ENCODE results near the gene SLC19A1.
"Not testable (repeated sequence)": the region's sequence is repeated elsewhere in the genome, so short reads cannot be mapped to it uniquely, and the experiment has no call there.

SLC19A1 gene

DNA sequence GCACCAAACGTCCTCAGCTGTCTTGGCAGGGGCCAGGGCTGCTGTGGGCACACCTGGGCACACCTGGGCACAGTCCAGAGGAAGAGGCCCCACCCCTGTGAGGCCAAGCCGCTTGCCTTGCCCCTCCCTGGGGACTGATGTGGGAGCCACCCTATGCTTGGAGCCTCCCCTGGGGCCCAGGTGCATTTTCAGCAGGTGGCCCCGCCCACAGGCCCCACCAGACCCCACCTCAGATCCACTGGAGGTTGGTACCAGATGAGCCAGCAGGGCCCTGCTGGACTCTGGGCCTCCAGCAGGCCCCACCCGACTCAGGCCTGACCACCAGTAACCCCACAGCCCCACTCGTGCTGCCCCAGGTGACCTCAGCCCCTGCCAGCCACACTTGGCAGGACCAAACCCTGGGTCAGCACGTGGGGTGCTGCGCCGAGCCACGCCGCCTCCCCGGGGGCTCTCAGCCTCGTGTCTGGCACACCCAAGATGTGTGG, 8.8 kb downstream of the SLC19A1 start:
- H3K4me1 ChIP-seq (ENCODE audit: control insufficient read depth, insufficient read depth, low read length) = no peaks in the 10 kb centered on the region
- H3K36me3 ChIP-seq (ENCODE audit: insufficient read depth, low read length) = peaks cover 12% of the 10 kb centered on the region
- H3K4me3 ChIP-seq (ENCODE audit: low read length) = no peak overlapping the region

DNA sequence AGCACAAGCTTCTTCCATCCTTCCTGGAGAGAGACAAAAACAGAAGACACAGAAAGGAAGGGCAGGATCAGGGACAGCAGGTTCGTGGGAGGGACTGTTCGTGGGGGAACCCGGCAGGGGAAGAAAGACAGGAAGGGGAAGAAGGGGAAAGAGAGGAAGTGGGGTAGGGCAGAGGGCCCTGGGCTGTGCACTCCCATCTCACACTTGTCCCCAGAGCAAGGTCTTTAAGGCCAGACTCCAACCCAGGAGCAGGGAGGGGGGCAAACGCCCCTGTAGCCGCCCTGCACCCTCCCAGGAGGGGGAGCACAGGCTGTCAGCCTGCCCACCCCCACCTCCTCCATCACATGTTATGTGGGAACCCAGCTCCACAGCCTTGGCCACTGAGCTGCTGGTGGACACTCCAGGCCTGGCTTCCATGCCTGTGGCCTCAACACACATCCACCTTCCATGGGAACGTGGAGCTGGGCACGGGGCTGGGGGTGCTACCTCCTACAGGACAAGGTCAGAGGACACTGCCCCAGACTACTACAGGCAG, 9.3 kb downstream of the SLC19A1 start:
- H3K9me3 ChIP-seq (replicated peaks; ENCODE audit: low read length) = no peaks in the 10 kb centered on the region
- H3K36me3 ChIP-seq (ENCODE audit: insufficient read depth, low read length) = peaks cover 12% of the 10 kb centered on the region
- no peaks in the 10 kb centered on the region for H3K4me1 ChIP-seq (ENCODE audit: control insufficient read depth, insufficient read depth, low read length)
- no peaks in the 10 kb centered on the region for H3K27me3 ChIP-seq (ENCODE audit: control insufficient read depth, insufficient read depth, low read length)
- no peak overlapping the region for H3K9ac ChIP-seq (ENCODE audit: low read depth, low read length)
- no peak overlapping the region for H3K4me2 ChIP-seq (ENCODE audit: low read length)
- H3K4me3 ChIP-seq (ENCODE audit: low read length) = no peak overlapping the region

More for the DNA sequence above, 8.8 kb downstream of the SLC19A1 start:
- Histone ChIP-seq H3K4me2 (ENCODE audit: low read length) (no peak overlapping the region), H3K9me3 (replicated peaks; ENCODE audit: low read length) (no peaks in the 10 kb centered on the region), H3K9ac (ENCODE audit: low read depth, low read length) (no peak overlapping the region), H3K27me3 (ENCODE audit: control insufficient read depth, insufficient read depth, low read length) (no peaks in the 10 kb centered on the region)

DNA sequence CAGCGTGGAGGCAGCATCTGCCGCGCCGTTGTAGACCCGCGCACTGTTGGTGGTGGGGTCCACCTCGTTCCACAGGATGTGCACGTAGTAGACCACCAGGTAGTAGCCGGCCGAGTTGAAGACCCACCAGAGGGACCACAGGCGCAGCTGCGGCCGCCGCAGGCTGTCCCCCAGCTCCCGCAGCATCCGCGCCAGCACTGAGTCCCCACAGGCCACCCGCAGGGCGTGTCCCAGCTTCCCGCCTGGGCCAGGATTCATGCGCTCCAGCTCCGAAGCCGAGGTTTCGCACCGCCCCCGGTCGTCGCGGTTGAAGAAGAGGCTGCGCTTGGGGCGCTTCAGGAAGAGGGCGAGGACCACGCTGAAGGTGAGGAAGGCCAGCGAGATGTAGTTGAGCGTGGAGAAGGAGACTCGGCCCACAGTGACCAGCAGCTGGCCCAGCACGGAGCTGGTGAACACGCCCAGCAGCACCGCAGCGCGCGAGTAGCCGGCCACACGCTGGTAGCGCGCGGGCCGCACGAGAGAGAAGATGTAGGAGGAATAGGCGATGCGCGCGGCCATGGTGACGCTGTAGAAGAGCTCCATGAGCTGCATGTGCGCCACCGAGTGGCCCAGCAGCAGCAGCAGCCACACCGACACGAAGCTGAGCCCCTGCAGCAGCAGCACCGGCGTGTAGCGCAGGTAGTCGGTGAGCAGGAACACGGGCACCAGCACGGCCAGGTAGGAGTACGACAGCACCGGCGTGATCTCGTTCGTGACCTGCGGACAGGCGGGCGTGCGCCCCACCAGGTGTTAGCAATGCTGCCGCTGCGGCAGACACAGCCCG, 10.6 kb downstream of the SLC19A1 start:
- Histone ChIP-seq H3K36me3 (ENCODE audit: insufficient read depth, low read length) (peaks cover 12% of the 10 kb centered on the region), H3K9me3 (replicated peaks; ENCODE audit: low read length) (no peaks in the 10 kb centered on the region), H3K4me3 (ENCODE audit: low read length) (no peak overlapping the region), H3K27me3 (ENCODE audit: control insufficient read depth, insufficient read depth, low read length) (no peaks in the 10 kb centered on the region), H3K4me1 (ENCODE audit: control insufficient read depth, insufficient read depth, low read length) (no peaks in the 10 kb centered on the region), H3K9ac (ENCODE audit: low read depth, low read length) (no peak overlapping the region), H3K4me2 (ENCODE audit: low read length) (no peak overlapping the region)

DNA sequence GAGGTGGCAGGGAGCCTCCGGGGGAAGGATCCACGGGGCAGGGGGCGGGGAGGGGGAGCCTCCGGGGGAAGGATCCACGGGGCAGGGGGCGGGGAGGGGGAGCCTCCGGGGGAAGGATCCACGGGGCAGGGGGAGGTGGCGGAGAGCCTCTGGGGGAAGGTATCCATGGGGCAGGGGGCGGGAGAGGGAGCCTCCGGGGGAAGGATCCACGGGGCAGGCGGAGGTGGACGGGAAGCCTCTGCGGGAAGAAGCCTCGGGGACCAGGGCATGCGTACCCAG, 11.2 kb downstream of the SLC19A1 start:
- H3K36me3 ChIP-seq (ENCODE audit: insufficient read depth, low read length) = peaks cover 12% of the 10 kb centered on the region
- not testable (repeated sequence) for H3K9ac ChIP-seq (ENCODE audit: low read depth, low read length); H3K27me3 ChIP-seq (ENCODE audit: control insufficient read depth, insufficient read depth, low read length); H3K4me2 ChIP-seq (ENCODE audit: low read length); H3K4me3 ChIP-seq (ENCODE audit: low read length); H3K9me3 ChIP-seq (replicated peaks; ENCODE audit: low read length); H3K4me1 ChIP-seq (ENCODE audit: control insufficient read depth, insufficient read depth, low read length)

DNA sequence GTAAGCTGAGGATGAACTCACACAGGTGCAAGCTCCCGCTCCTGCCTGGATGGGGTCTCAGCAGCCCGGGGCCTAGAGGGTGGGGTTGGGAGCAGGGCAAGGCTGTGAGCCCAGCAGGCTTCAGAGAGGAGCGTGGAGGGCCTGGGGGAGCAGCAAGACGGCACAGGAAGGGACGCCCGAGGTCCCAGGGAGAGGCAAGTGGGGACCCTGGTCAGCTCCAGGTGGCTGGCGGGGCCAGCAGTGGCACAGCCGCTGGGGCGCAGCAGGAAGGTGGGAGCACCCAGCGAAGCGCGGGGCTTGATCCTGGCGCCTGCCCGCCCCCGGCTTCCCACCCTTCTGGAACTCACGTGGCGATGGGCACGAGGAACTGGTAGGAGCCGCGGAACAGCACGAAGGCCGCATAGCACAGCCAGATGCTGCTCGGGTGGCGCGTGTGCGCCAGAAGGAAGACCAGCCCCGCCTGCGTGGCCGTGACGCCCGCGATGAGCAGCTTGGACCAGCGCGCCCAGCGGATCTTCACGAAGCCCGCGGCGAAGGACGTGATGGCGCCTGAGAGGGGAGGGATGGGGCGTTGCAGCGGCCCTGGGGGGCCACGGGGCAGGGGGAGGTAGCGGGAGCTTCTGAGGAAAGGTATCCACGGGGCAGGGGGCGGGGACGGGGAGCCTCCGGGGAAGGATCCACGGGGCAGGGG, 11.7 kb downstream of the SLC19A1 start:
- H3K36me3 ChIP-seq (ENCODE audit: insufficient read depth, low read length) = peaks cover 12% of the 10 kb centered on the region

DNA sequence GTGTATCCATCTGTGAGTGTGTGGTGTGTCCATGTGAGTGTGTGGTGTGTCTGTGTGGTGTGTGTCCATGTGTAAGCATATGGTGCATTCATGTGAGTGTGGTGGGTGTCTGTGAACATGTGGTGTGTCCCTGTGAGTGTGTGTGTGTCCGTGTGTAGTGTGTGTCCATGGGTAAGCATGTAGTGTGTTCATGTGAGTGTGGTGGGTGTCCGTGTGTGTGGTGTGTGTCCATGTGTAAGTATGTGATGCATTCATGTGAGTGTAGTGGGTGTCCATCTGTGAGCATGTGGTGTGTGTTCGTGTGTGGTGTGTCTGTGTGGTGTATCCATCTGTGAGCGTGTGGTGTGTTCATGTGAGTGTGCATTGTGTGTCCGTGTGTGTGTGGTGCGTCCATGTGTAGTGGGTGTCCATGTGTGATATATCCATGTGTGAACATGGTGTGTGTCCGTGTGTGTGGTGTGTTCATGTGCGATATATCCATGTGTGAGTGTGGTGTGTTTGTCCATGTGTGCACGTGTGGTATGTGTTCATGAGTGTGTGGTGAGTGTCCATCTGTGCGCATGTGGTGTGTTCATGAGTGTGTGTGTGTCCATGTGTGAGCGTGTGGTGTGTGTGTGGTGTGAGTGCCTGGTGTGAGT, 12.3 kb downstream of the SLC19A1 start:
- H3K36me3 ChIP-seq (ENCODE audit: insufficient read depth, low read length) = peaks cover 12% of the 10 kb centered on the region

More for the DNA sequence above, 11.7 kb downstream of the SLC19A1 start:
- Histone ChIP-seq H3K9ac (ENCODE audit: low read depth, low read length) (no peak overlapping the region), H3K4me2 (ENCODE audit: low read length) (no peak overlapping the region), H3K4me1 (ENCODE audit: control insufficient read depth, insufficient read depth, low read length) (no peaks in the 10 kb centered on the region), H3K27me3 (ENCODE audit: control insufficient read depth, insufficient read depth, low read length) (no peaks in the 10 kb centered on the region), H3K9me3 (replicated peaks; ENCODE audit: low read length) (no peaks in the 10 kb centered on the region), H3K4me3 (ENCODE audit: low read length) (no peak overlapping the region)

DNA sequence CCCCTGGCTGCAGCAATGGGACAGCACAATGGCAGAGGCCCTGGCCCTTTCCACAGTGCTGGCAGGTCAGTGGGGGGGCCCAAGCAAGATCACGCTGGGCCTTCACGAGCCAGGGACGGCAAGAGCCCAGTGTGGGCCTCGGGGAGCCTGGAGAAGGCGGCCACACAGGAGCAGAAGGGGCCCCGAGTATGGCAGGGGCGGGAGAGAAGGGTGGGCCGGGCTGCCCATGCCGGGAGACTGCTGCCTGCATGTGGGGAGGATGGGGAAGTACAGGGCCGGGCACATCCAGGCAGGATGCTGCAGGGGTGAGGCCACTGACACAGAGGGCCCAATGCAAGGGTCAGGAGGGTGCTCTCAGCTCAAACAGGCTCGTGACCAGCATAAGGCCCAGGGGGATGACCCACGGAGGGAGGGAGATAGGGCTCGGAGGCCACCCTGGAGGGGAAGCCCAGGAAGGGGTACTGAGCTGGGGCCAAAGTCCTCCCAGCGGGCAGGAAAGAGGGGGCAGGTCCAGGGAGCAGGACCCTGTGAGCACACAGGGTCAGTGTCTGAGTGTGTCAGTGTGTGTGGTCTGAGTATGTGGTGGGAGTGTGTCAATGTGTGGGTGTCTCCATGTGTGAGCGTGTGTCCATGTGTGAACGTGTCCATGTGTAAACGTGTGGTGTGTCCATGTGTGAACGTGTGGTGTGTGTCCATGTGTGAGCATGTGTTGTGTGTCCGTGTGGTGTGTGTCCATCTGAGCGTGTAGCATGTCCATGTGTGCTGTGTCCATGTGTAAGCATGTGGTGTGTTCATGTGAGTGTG, 13.1 kb downstream of the SLC19A1 start:
- Histone ChIP-seq H3K4me3 (ENCODE audit: low read length) (no peak overlapping the region), H3K9me3 (replicated peaks; ENCODE audit: low read length) (no peaks in the 10 kb centered on the region), H3K4me1 (ENCODE audit: control insufficient read depth, insufficient read depth, low read length) (no peaks in the 10 kb centered on the region), H3K27me3 (ENCODE audit: control insufficient read depth, insufficient read depth, low read length) (no peaks in the 10 kb centered on the region), H3K4me2 (ENCODE audit: low read length) (no peak overlapping the region), H3K36me3 (ENCODE audit: insufficient read depth, low read length) (peaks cover 12% of the 10 kb centered on the region), H3K9ac (ENCODE audit: low read depth, low read length) (no peak overlapping the region)

More for the DNA sequence above, 12.3 kb downstream of the SLC19A1 start:
- Histone ChIP-seq H3K9me3 (replicated peaks; ENCODE audit: low read length) (no peaks in the 10 kb centered on the region), H3K27me3 (ENCODE audit: control insufficient read depth, insufficient read depth, low read length) (no peaks in the 10 kb centered on the region), H3K4me3 (ENCODE audit: low read length) (no peak overlapping the region), H3K4me1 (ENCODE audit: control insufficient read depth, insufficient read depth, low read length) (no peaks in the 10 kb centered on the region), H3K9ac (ENCODE audit: low read depth, low read length) (no peak overlapping the region), H3K4me2 (ENCODE audit: low read length) (no peak overlapping the region)

DNA sequence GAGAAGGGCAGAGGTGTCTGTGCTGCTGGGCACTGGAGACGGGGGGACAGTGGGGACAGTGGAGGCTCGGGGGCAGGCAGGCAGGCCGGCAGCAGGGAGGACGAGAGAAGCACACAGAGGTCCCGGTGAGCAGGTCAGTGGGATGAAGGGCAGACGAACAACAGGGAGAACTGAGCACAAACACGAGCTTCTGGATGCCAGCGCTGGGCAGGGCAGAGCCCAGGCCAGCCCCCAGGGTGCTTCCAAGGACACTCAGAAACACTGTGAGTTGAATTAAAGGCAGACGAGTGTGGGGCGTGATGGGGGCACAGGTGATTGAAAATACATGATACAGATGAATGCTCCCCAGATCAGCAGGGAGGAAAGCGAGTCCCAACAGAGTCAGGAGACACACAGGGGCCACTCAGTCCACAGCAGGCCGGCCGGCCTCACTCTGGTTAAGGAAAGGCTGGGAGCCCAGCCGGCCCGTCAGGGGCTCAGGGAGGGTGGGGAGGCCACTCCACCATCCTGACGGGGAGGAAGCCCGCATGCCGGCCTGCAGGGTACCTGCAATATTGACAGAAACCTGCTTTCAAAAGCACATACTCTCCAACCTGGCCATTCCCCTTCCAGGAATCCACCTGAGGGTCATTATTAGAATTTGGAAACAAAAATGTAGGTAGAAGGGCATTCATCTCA, 14.1 kb downstream of the SLC19A1 start:
- Histone ChIP-seq H3K27me3 (ENCODE audit: control insufficient read depth, insufficient read depth, low read length) (no peaks in the 10 kb centered on the region), H3K4me2 (ENCODE audit: low read length) (no peak overlapping the region), H3K9me3 (replicated peaks; ENCODE audit: low read length) (no peaks in the 10 kb centered on the region), H3K4me3 (ENCODE audit: low read length) (no peak overlapping the region), H3K36me3 (ENCODE audit: insufficient read depth, low read length) (peaks cover 17% of the 10 kb centered on the region), H3K9ac (ENCODE audit: low read depth, low read length) (no peak overlapping the region), H3K4me1 (ENCODE audit: control insufficient read depth, insufficient read depth, low read length) (no peaks in the 10 kb centered on the region)

DNA sequence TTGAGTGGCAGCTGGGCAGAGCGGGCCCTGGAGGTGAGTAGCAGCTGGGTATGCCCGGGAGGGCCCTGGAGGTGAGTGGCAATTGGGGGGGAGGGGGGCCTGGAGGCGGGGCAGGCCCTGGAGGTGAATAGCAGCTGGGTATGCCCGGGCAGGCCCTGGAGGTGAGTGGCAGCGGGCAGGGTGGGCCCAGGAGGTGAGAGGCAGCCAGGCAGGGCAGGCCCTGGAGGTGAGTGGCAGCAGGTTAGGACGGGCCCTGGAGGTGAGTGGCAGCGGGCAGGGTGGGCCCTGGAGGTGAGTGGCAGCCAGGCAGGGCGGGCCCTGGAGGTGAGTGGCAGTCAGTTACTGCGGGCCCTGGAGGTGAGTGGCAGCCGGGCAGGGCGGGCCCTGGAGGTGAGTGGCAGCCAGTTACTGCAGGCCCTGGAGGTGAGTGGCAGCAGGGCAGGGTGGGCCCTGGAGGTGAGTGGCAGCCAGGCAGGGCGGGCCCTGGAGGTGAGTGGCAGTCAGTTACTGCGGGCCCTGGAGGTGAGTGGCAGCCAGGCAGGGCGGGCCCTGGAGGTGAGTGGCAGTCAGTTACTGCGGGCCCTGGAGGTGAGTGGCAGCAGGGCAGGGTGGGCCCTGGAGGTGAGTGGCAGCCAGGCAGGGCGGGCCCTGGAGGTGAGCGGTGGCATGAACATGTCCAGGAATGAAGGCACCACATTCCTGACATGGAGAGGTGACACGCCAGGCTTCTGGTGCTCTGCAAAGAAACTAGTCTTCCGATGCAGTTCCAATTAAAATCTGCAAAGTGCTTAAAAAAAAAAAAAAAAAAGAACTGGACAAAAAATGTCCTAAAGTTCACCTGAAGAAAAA, 14.9 kb downstream of the SLC19A1 start:
- not testable (repeated sequence) for H3K4me1 ChIP-seq (ENCODE audit: control insufficient read depth, insufficient read depth, low read length); H3K27me3 ChIP-seq (ENCODE audit: control insufficient read depth, insufficient read depth, low read length); H3K9me3 ChIP-seq (replicated peaks; ENCODE audit: low read length); H3K9ac ChIP-seq (ENCODE audit: low read depth, low read length); H3K4me2 ChIP-seq (ENCODE audit: low read length); H3K4me3 ChIP-seq (ENCODE audit: low read length)
- peaks cover 23% of the 10 kb centered on the region for H3K36me3 ChIP-seq (ENCODE audit: insufficient read depth, low read length)

DNA sequence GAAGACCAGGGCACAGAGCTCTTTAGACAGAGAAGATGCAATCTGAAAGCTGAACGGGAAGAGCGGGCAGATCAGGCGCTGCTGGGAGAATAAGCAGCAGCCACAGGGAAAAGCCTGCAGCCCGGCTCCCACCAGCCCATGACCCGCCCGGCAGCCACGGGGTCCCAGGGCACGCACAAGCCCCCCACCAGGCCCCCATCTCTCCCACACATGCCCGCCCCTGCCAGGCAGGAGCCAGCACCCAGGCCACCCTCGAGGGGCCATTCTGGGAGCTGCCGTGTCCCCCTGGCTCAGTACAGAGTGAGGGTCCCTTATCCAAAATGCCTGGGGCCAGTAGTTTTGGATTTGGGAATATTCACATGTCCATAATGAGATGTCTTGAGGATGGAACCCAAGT, 16.3 kb downstream of the SLC19A1 start:
- H3K4me1 ChIP-seq (ENCODE audit: control insufficient read depth, insufficient read depth, low read length) = no peaks in the 10 kb centered on the region
- no peak overlapping the region for H3K4me3 ChIP-seq (ENCODE audit: low read length)
- H3K9ac ChIP-seq (ENCODE audit: low read depth, low read length) = no peak overlapping the region
- H3K27me3 ChIP-seq (ENCODE audit: control insufficient read depth, insufficient read depth, low read length) = no peaks in the 10 kb centered on the region
- no peaks in the 10 kb centered on the region for H3K9me3 ChIP-seq (replicated peaks; ENCODE audit: low read length)
- H3K36me3 ChIP-seq (ENCODE audit: insufficient read depth, low read length) = peaks cover 30% of the 10 kb centered on the region
- H3K4me2 ChIP-seq (ENCODE audit: low read length) = no peak overlapping the region

Data from skeletal muscle satellite cell (primary cell).